HG03521 (cell line): ENCODE measurements around the gene MAPK10.
"Not testable (repeated sequence)": the region's sequence is repeated elsewhere in the genome, so short reads cannot be mapped to it uniquely, and the experiment has no call there.

Experiments used
- ATAC-seq: cut with Tn5 transposase; IDR thresholded peaks from one replicate; pipeline ENCODE4 v1.9.1; 2021; ENCODE audit warnings: mild to moderate bottlenecking, moderate library complexity; ENCODE audit not compliant: unreplicated experiment

MAPK10 gene

GRCh38 chr4:86114563-86114962 is 245.3 kb downstream of the MAPK10 start:
- no peak for ATAC-seq

DNA sequence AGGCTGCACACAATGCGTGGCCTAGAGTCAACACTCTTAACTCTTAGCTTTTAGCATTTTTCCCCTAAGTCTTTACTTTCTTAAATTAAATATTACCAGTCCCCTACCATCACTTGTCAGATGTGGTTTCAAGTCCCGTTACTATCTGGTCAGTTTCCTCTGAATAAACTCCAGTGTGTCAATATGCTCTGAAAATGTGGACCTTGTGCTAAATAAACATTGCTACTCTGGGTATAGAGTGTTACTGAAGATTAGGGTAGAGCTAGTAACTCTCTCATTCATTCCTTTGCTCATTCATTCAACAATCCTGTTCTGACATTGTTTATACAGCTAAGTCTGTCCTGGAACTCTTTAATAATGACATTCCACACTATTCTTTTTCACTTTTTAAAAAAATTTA is 251.0 kb downstream of the MAPK10 start:
- no peak for ATAC-seq

GRCh38 chr4:86108137-86108536 is 251.7 kb downstream of the MAPK10 start:
- ATAC-seq: no peak

DNA sequence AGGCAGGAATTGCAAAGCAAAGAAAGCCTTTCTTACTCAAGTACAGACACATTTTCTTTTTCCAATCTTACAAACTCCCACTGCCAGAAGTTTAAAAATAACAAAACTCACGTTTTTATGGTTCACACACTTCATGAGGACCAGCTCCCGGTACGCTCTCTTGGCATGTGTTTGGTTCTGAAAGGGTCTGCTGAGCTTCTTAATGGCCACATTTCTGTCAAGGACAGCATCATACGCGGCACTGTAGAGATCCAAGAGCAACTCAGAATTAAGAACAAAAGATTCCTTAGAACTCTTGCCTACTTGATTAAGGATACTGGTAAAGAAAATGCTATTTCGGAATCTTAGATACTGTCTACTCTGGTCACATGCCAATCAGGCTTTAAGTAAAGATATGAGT is 252.7 kb downstream of the MAPK10 start:
- no peak for ATAC-seq

DNA sequence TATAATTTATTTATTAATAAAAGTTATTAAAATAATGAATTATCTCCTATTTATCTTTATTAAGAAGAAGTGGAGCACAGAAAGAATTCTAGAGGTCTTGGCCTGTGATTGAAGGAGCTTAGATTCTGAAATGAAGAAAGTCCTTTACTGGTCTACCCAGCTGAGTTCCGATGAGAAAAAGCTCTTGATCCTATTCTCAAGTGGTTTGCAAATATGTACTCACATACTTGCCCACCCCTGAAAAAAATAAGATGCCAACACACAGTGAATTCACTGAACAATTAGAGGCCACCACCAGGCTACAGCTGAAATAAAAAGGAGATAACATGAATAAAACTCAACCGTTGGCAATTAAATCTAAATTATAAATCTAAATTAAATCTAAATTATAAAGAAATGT is 253.4 kb downstream of the MAPK10 start:
- ATAC-seq: no peak

DNA sequence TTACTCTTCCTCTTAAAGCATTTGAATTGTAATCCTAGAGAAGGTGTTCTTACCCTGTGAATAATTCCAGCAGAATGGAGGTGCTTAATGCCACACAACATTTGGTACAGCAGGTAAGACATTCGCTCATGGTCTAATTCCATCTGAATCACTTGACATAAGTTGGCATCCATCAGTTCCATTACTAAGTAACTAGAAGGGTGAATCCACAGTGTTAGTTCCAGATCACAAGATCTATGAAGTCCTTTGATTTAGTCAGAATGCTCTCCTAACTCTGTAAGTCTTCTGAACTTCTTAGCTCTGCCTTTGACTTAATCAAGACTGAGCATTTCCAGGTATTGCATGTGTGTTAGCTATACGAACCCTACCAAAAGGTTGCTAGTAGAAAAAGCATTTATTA is 258.0 kb downstream of the MAPK10 start:
- ATAC-seq: no peak

DNA sequence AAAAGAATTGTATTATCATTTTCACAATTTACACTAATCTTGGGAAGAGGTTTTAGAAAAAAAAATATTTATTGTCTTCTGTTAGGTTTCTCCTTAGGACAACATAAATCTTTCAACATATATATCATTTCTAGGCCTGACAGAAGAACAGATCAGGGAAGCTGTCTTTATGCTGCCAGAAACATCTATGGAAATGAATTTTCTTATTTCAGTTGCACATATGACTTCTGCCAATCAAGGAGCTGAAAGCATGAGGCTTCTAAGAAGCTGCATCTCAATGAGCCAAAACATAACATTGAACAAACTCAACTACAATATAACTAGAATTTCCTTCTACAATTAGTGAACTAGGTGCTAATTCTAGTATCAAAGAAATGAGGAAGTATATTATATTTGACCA is 258.4 kb downstream of the MAPK10 start:
- ATAC-seq: no peak

- no peak for ATAC-seq
Measured at GRCh38 chr4:86100539-86101215, 259.2 kb downstream of the MAPK10 start.

DNA sequence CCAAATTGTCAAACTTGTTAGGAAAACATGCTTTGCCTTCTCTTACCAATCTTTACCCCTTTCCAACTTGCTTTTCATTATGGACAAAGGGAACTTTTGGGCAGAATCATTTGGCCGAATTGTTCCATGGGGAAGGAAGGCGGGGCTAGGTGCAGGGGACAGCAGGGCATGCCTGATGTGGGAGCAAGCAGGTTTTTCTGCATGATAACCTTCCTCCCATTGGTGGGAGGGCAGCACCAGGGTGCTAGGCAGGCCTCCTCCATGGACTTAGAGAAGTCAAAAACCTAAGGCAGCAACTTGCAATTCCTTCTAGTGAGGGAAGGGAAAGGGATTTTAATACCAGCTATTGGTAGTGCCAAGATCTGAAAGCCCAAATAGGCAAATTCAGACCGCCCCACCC is 260.5 kb downstream of the MAPK10 start:
- no peak for ATAC-seq

DNA sequence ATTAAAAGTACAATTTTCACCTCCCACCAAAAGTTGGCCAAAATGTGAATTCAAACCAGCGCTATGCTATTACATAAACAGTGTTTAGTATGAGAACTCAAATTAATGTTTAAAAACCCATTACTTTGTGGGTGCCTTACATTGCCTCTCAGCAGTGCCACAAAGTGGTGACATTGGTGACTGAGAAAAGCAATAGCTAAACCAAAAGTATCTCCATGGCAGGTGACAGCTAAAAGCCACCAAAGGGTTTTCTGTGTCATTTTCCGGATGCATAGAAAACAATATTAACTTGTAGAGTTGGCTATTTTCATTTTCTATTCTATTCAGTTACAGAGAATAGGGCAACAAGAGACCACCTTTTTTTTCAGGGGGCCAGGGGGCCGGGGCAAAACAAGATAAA is 261.2 kb downstream of the MAPK10 start:
- no peak for ATAC-seq

DNA sequence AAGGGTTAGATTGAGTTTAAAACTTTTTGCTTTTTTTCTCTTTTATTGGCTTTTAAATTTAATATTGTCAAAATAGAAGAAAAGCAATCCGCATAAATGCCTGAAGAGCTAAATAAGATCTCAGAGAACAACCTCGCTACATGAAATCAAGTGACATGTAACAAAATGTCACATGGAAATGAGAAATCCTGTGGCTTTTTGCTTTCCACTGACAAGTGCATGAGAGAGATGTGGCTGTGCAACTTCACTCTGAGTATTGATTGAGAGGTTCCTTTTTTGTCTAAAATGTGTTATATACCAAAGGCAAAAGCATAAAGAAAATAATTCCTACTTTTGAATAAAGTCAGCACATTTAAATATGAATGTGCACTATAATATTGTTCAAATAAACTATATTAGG is 263.5 kb downstream of the MAPK10 start:
- no peak for ATAC-seq

DNA sequence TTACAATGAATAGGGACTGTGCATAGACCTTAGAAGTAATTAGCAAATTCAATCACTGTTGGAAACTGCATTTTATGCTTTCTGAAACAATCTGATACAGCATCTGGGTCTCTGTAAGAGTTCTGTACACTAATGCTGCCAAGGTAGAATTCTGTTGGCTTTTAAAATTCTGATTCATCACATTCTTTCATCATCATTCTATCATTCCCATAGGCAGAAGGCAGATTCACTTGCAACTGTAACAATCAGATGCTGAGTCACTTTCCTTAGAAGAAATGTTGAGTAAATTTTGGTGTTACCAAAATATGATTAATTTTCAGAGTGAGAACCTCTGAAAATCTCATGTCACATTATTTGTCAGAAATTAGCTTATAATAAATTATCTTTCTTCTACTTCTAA is 267.2 kb downstream of the MAPK10 start:
- ATAC-seq: no peak

GRCh38 chr4:86091201-86091600 is 268.7 kb downstream of the MAPK10 start:
- no peak for ATAC-seq

GRCh38 chr4:86089781-86090323 is 270.0 kb downstream of the MAPK10 start:
- ATAC-seq: no peak

GRCh38 chr4:86089053-86089452 is 270.8 kb downstream of the MAPK10 start:
- no peak for ATAC-seq

DNA sequence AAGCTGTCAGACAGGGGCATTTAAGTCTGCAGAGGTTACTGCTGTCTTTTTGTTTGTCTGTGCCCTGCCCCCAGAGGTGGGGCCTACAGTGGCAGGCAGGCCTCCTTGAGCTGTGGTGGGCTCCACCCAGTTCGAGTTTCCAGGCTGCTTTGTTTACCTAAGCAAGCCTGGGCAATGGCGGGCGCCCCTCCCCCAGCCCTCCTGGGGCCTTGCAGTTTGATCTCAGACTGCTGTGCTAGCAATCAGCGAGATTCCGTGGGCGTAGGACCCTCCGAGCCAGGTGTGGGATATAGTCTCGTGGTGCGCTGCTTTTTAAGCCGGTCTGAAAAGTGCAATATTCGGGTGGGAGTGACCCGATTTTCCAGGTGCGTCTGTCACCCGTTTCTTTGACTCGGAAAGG is 284.1 kb downstream of the MAPK10 start:
- ATAC-seq: not testable (repeated sequence)

DNA sequence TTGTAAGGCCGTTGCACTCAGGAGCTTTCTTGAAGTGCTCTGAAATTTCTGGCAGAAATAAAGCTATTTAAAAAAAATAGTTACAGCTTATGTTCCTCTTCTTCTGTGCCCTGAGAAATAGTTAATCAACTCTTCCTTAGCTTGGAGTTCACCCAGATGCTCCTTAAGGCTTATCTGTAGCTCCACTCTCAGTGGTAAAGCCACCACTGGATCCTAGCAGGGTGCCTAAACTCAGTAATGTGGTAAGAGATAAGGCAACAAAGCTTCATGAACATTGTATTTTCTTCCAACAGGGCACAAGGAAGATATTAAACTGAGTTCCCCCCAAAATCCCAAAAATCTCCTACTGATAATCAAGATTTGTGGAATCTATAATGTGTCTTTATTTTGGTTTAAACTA is 299.5 kb downstream of the MAPK10 start:
- ATAC-seq: no peak

- ATAC-seq: no peak
Measured at GRCh38 chr4:86058621-86059020, 301.2 kb downstream of the MAPK10 start.

GRCh38 chr4:86055898-86056297 is 304.0 kb downstream of the MAPK10 start:
- no peak for ATAC-seq

DNA sequence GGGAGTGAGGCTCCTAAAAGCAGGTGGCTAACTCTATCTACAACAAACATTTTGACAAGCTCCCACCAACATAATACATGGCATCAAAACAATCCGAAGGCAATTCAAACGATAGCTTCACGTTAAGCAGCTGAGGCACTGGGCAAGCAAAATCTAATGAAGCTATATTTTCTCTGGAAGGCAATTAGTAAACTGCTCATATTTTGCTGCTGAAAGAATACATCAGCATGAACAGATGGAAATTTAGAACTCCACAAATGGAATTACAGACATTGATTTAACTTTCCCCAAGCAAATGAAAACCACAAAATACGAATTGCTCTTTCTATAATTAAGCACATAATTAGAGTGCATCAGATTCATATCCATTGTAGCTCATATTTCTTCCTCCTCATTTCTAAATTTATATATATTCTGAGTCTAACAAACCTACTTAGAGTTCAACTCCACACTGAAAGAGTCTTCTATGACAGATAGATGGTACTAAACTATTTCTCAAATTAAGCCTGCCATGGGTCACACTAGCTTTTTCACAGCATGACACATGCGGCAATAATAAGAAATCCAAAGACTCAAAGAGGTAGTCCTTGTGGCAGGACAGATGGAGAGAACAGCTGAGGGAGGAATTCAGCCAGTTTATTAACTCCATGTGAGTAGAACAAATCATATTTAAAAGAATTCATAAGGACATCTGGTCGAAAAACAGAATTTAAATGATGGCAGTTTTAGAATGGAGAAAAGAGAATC is 305.4 kb downstream of the MAPK10 start:
- ATAC-seq: no peak

- no peak for ATAC-seq
Measured at GRCh38 chr4:86050496-86050895, 309.4 kb downstream of the MAPK10 start.

GRCh38 chr4:86048426-86048825 is 311.4 kb downstream of the MAPK10 start:
- no peak for ATAC-seq
